PC-3 (cell line): ENCODE results near the gene NSRP1.

ENCODE experiments used
- EZH2 ChIP-seq: fragments of 300-600 bp; sonication (generic); IDR thresholded peaks from one replicate; pipeline ENCODE4 v1.6.1; 2017; ENCODE audit warnings: antibody characterized with exemption, mild to moderate bottlenecking, low read length; ENCODE audit not compliant: unreplicated experiment
- EZH2phosphoT487 ChIP-seq: fragments of 300-600 bp; sonication (generic); IDR thresholded peaks from 2 replicates; pipeline ENCODE4 v1.6.1; 2018; ENCODE audit warnings: mild to moderate bottlenecking, antibody characterized with exemption, low read length, borderline replicate concordance
- TF ChIP-seq, protein P1 (sequence below): fragments of 300-600 bp; sonication (generic); conservative IDR thresholded peaks from 2 replicates; pipeline ENCODE4 v1.5.1; 2017; ENCODE audit warnings: antibody characterized with exemption, low read depth, mild to moderate bottlenecking, low read length

DNA sequence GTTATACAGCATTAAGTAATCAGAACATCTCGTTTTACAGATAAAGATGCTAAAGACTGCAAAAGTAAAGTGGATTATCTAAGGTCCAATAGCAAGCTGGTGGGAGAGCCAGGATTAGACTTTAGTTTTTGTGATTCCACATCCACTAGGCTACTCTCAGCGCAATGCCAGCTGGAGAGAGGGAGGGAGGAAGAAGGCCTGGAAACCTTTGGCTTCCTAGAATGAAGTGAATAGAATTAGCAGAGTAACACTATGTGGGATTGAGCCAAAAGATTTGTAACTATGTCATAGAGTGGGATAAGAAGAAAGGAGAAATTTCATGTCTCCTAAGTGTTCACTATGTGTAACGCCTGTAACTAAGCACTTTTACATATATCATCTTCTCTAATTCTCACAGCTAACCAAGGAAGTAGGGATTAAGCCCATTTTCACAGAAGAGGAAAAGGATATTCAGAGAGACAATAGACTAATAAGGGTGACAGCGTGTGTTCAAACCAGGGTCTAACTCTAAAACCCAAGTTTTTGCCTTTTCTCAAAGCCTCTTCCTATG lies 25.4 kb upstream of the NSRP1 start:
- no peak for TF ChIP-seq EZH2phosphoT487
- TF ChIP-seq EZH2: no peak
- TF ChIP-seq, protein P1, sequence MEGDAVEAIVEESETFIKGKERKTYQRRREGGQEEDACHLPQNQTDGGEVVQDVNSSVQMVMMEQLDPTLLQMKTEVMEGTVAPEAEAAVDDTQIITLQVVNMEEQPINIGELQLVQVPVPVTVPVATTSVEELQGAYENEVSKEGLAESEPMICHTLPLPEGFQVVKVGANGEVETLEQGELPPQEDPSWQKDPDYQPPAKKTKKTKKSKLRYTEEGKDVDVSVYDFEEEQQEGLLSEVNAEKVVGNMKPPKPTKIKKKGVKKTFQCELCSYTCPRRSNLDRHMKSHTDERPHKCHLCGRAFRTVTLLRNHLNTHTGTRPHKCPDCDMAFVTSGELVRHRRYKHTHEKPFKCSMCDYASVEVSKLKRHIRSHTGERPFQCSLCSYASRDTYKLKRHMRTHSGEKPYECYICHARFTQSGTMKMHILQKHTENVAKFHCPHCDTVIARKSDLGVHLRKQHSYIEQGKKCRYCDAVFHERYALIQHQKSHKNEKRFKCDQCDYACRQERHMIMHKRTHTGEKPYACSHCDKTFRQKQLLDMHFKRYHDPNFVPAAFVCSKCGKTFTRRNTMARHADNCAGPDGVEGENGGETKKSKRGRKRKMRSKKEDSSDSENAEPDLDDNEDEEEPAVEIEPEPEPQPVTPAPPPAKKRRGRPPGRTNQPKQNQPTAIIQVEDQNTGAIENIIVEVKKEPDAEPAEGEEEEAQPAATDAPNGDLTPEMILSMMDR: no peak
